HepG2 (cell line): ENCODE data around the gene SORL1-AS1.

Experiments used
- ATAC-seq: fragments of 200-7000 bp; cut with Tn5 transposase; 3 replicates; pipeline ENCODE4 v1.9.1; 2020; ENCODE audit warnings: mild to moderate bottlenecking, moderate library complexity
- BruUV-seq: library from RNA; stranded (reverse); fragments of 400-500 nt; replicated peaks from 2 replicates; lab custom pipeline; 2021; lab: Mats Ljungman, UMichigan
- CTCF ChIA-PET: fragments of 300-600 bp; formaldehyde crosslinking; extraction: SDS; loops from one replicate; lab custom pipeline; 2021; ENCODE audit warnings: low total read pairs, inconsistent platforms, low intra/inter-chr PET ratio; lab: Yijun Ruan, JAX
- POLR2A ChIA-PET: fragments of 350-600 bp; sonication (Branson Sonifier 250); formaldehyde crosslinking; loops from one replicate; lab custom pipeline; 2020; ENCODE audit warnings: antibody characterized with exemption, inconsistent platforms; lab: Yijun Ruan, JAX
- DNase-seq: peaks from one replicate; pipeline ENCODE4 v3.0.0-alpha.2; 2015; ENCODE audit warnings: low spot score
- FAIRE-seq: peaks from 3 replicates; lab custom pipeline; 2011; peaks lifted over from hg19 to GRCh38; lab: Jason Lieb, UNC
- H2AFZ ChIP-seq: one replicate; pipeline ENCODE4 v1.6.1; 2011; ENCODE audit warnings: low read length, inconsistent platforms
- H3K27ac ChIP-seq: fragments of 300-600 bp; 3 replicates; pipeline ENCODE4 v1.8.0; 2011; ENCODE audit warnings: mixed run types, mild to moderate bottlenecking, mixed read lengths, low read length, inconsistent platforms; ENCODE audit not compliant: insufficient read depth; ENCODE audit errors: extremely low read length
- H3K27me3 ChIP-seq, 2 experiments: fragments of 200-600 bp in 1 of 2; 2 replicates in 1 of 2; 3 replicates in 1 of 2; pipeline versions ENCODE4 v1.6.0 to v1.8.0; 2011; ENCODE audit warnings: low read length in 2 of 2, mild to moderate bottlenecking in 2 of 2, moderate library complexity in 2 of 2, inconsistent platforms in 1 of 2; ENCODE audit not compliant: insufficient read depth in 2 of 2, control insufficient read depth in 1 of 2
- H3K36me3 ChIP-seq, 2 experiments: fragments of 200-600 bp in 1 of 2; replicated peaks in 1 of 2; 2 replicates in 1 of 2; 3 replicates in 1 of 2; pipeline versions ENCODE4 v1.5.1 to v1.8.0; 2011; ENCODE audit warnings: low read length in 2 of 2, inconsistent platforms in 1 of 2; ENCODE audit not compliant: insufficient read depth in 2 of 2, control insufficient read depth in 1 of 2
- H3K4me1 ChIP-seq: 2 replicates; pipeline ENCODE4 v1.5.1; 2012; ENCODE audit warnings: low read length, inconsistent platforms; ENCODE audit not compliant: insufficient read depth
- H3K4me2 ChIP-seq: 2 replicates; pipeline ENCODE4 v1.6.0; 2011; ENCODE audit warnings: low read depth, low read length, inconsistent platforms
- H3K4me3 ChIP-seq, 3 experiments: fragments of 200-600 bp in 1 of 3; sonication (generic), shearing (Covaris generic) in 1 of 3; replicated peaks in 1 of 3; 2 replicates each; pipeline ENCODE4 v1.5.1; 2011 to 2016; ENCODE audit warnings: low read length in 3 of 3, inconsistent platforms in 2 of 3, low read depth in 2 of 3, mild to moderate bottlenecking in 2 of 3, control low read depth in 1 of 3, mixed read lengths in 1 of 3; ENCODE audit not compliant: insufficient read depth in 1 of 3
- H3K79me2 ChIP-seq: one replicate; pipeline ENCODE4 v1.6.1; 2011; ENCODE audit warnings: low read length, inconsistent platforms; ENCODE audit not compliant: insufficient read depth
- H3K9ac ChIP-seq: 2 replicates; pipeline ENCODE4 v1.6.0; 2011; ENCODE audit warnings: mild to moderate bottlenecking, low read depth, low read length, inconsistent platforms; ENCODE audit not compliant: insufficient read depth
- H3K9me3 ChIP-seq: 2 replicates; pipeline ENCODE4 v1.5.1; 2012; ENCODE audit warnings: mild to moderate bottlenecking, low read length
- H4K20me1 ChIP-seq: 2 replicates; pipeline ENCODE4 v1.6.0; 2011; ENCODE audit warnings: inconsistent platforms, mild to moderate bottlenecking, low read length, moderate library complexity; ENCODE audit not compliant: insufficient read depth
- BRCA1 ChIP-seq: sonication (generic); formaldehyde crosslinking; IDR thresholded peaks from 2 replicates; pipeline ENCODE4 v1.4.0; 2020; ENCODE audit warnings: missing genetic modification reagents
- FOXO1 ChIP-seq: sonication (generic); formaldehyde crosslinking; IDR thresholded peaks from 2 replicates; pipeline ENCODE4 v1.4.0; 2020; ENCODE audit warnings: missing genetic modification reagents
- GABPB1 ChIP-seq: IDR thresholded peaks from 2 replicates; pipeline ENCODE4 v1.6.1; 2016; ENCODE audit warnings: mild to moderate bottlenecking, missing genetic modification reagents, moderate library complexity, missing compliant biosample characterization
- KAT8 ChIP-seq: IDR thresholded peaks from 2 replicates; pipeline ENCODE4 v1.6.1; 2016; ENCODE audit warnings: missing genetic modification reagents, missing compliant biosample characterization
- KLF12 ChIP-seq: sonication (generic); formaldehyde crosslinking; IDR thresholded peaks from 2 replicates; pipeline ENCODE4 v1.4.0; 2020; ENCODE audit warnings: missing genetic modification reagents, borderline replicate concordance
- LCORL ChIP-seq, 2 experiments: fragments of 450-650 bp in 1 of 2; sonication (generic) in 1 of 2; formaldehyde crosslinking in 1 of 2; IDR thresholded peaks; 2 replicates each; pipeline versions ENCODE4 v1.5.0 to v1.6.1; 2017 to 2020; ENCODE audit warnings: antibody characterized with exemption in 1 of 2, missing genetic modification reagents in 1 of 2
- MYC ChIP-seq: sonication (generic); formaldehyde crosslinking; IDR thresholded peaks from 2 replicates; pipeline ENCODE4 v1.9.0; 2021; ENCODE audit warnings: missing genetic modification reagents, borderline replicate concordance
- PHF5A ChIP-seq: IDR thresholded peaks from one replicate; pipeline ENCODE4 v1.6.1; 2018; ENCODE audit warnings: low read depth, missing genetic modification reagents; ENCODE audit not compliant: unreplicated experiment
- POLR2A ChIP-seq, 2 experiments: IDR thresholded peaks; 2 replicates each; pipeline ENCODE4 v1.6.1; 2011; ENCODE audit warnings: low read depth in 2 of 2, low read length in 2 of 2, mild to moderate bottlenecking in 1 of 2, moderate library complexity in 1 of 2; ENCODE audit not compliant: insufficient read depth in 1 of 2
- TGIF2 ChIP-seq: IDR thresholded peaks from 2 replicates; pipeline ENCODE4 v1.6.1; 2016; ENCODE audit warnings: control low read depth, missing compliant biosample characterization
- ZNF234 ChIP-seq: sonication (generic); formaldehyde crosslinking; conservative IDR thresholded peaks from 2 replicates; pipeline ENCODE4 v1.5.1; 2020; ENCODE audit warnings: mild to moderate bottlenecking, missing genetic modification reagents
- ZNF318 ChIP-seq: sonication (generic); formaldehyde crosslinking; IDR thresholded peaks from 2 replicates; pipeline ENCODE4 v1.4.0; 2020; ENCODE audit warnings: mild to moderate bottlenecking, missing genetic modification reagents
- ZNF432 ChIP-seq: sonication (generic); formaldehyde crosslinking; IDR thresholded peaks from 2 replicates; pipeline ENCODE4 v1.5.0; 2020; ENCODE audit warnings: missing genetic modification reagents, mild to moderate bottlenecking, borderline replicate concordance
- ZNF816 ChIP-seq: sonication (generic); formaldehyde crosslinking; IDR thresholded peaks from 2 replicates; pipeline ENCODE4 v1.8.0; 2022; ENCODE audit warnings: missing genetic modification reagents, mild to moderate bottlenecking, borderline replicate concordance
- WGBS: methylation state at CpG from one replicate; pipeline ENCODE4 v1.1.6; 2017; ENCODE audit warnings: low lambda C conversion rate; 5-methylcytosine and 5-hydroxymethylcytosine counted together
- in situ Hi-C: cut with HindIII; loops from 2 replicates; pipeline ENCODE4 v1.10.0; 2017; ENCODE audit warnings: low pct_unique_long_range_greater_than_20kb; ENCODE audit not compliant: extremely low pct_ligation_motif_present
- intact Hi-C: fragments of 100-400 bp; cut with micrococcal nuclease; formaldehyde crosslinking; loops from one replicate; pipeline ENCODE4 v1.10.0; 2022; ENCODE audit not compliant: unreplicated experiment

The SORL1-AS1 gene

GRCh38 chr11:121452609-121453150 is at the start of gene SORL1-AS1:
Gene SORL1-AS1 (minus strand): TSS chr11:121452967.
- H3K4me2 ChIP-seq, result peak within 1 kb of the TSS; percentile 84
- TF ChIP-seq ZNF816 (CRISPR knock-in tag) (peak; percentile 60; the same call in 1 of the 2 replicates), ZNF432 (0 out of 2 replicates have a peak, but pooled peaks have one; percentile 13), KAT8 (CRISPR knock-in tag) (0 out of 2 replicates have a peak, but pooled peaks have one; percentile 10), FOXO1 (CRISPR knock-in tag) (no peak), LCORL (IDR thresholded peaks at IDR 0.05) (no peak), LCORL (CRISPR knock-in tag; IDR thresholded peaks at IDR 0.05) (no peak), KLF12 (CRISPR knock-in tag) (0 out of 2 replicates have a peak, but pooled peaks have one; percentile 1), ZNF318 (CRISPR knock-in tag) (no peak), ZNF234 (0 out of 2 replicates have a peak, but pooled peaks have one; percentile 48), PHF5A (CRISPR knock-in tag) (no peak), TGIF2 (CRISPR knock-in tag) (0 out of 2 replicates have a peak, but pooled peaks have one; percentile 8), MYC (CRISPR knock-in tag) (peak; percentile 4; the same call in 1 of the 2 replicates), POLR2A (IDR thresholded peaks at IDR 0.05; ENCODE audit: insufficient read depth in 1 of 2, low read depth in 2 of 2, low read length in 2 of 2) (peak in 1 of 2 experiments; percentile 26; a peak in 1 of 4 replicates), BRCA1 (CRISPR knock-in tag) (0 out of 2 replicates have a peak, but pooled peaks have one; percentile 0), GABPB1 (CRISPR knock-in tag) (0 out of 2 replicates have a peak, but pooled peaks have one; percentile 5)

More at GRCh38 chr11:121452609-121453150, at the start of gene SORL1-AS1:
- intact Hi-C loops, result loop anchor here (5.0 kb wide), 1 partner anchor 100 kb away; no protein-coding TSS in a partner anchor
- H4K20me1 ChIP-seq, result no peaks in the 10 kb centered on the region
- peak within 1 kb of the TSS; percentile 93 to 96 (median 94) for H3K4me3 ChIP-seq
- H3K9ac ChIP-seq, result peak within 1 kb of the TSS; percentile 79
- ChIA-PET POLR2A (interaction anchor here (1.0 to 2.7 kb wide), 4 partner anchors 9 to 113 kb away, joined by 3 to 21 read pairs (median 14); no protein-coding TSS in a partner anchor), CTCF (interaction anchor here (1.3 kb wide), 1 partner anchor 24 kb away, joined by 3 read pairs; no protein-coding TSS in a partner anchor)
- H3K36me3 ChIP-seq, result no peaks in the 10 kb centered on the region
- peaks cover 0 to 6% of the 10 kb centered on the region in 2 experiments; a peak in 1 of 5 replicates for H3K27me3 ChIP-seq
- H3K9me3 ChIP-seq, result no peaks in the 10 kb centered on the region
- H3K27ac ChIP-seq, result peak within 1 kb of the TSS; percentile 73
- no TSS peak for BruUV-seq
- WGBS, result 2% methylated on average over 19 of the region's 21 CpGs
- H3K4me1 ChIP-seq, result peaks cover 80% of the 10 kb centered on the region
- peaks cover 54% of the 10 kb centered on the region for H3K79me2 ChIP-seq
- ATAC-seq (peak; percentile 8), FAIRE-seq (no peak), DNase-seq (no peak)
- in situ Hi-C loops, result loop anchor here (5.0 kb wide), 1 partner anchor 110 kb away; no protein-coding TSS in a partner anchor
- no peak within 1 kb of the TSS for H2AFZ ChIP-seq
